ENCODE measurements around the gene PLCG2.

PLCG2 gene

DNA sequence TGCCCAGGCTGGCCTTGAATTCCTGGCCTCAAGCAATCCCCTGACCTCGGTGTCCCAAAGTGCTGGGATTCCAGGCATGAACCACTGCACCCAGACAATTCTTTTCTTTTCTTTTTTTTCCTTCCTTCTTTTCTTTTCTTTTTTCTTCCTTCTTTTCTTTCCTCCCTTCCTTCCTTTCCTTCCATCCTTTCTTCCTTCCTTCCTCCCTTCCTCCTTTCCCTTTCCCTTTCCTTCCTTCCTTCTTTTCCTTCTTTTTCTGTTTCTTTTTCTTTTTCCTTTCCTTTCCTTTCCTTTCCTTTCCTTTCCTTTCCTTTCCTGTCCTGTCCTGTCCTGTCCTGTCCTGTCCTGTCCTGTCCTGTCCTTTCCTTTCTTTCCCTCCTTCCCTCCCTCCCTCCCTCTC lies 44.6 kb downstream of the PLCG2 start:
- no peak for DNase-seq
- TF ChIP-seq POLR2A (IDR thresholded peaks at IDR 0.05; ENCODE audit: low read length) (no peak), GATA1 (IDR thresholded peaks at IDR 0.05; ENCODE audit: low read depth, low read length) (no peak)

DNA sequence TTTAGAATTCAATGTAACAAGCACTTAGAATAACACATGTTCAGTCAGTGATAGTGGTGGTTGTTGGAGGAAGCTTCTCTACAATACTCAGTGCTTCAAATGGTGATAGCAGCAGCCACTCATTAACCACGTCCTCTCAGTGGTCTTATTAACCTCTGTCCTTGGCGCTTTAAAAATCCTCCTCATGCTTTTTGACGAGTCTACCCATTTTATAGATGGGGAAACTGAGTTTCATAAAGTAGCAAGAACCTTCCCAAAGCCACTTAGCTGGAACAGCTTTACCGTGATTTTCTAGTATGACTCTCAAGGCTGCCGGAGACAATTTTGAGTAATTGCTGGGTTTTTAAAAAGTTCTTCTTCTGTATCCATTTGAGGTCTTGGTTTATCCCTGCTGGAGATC lies 47.4 kb downstream of the PLCG2 start:
- DNase-seq: no peak
- TF ChIP-seq GATA1 (IDR thresholded peaks at IDR 0.05; ENCODE audit: low read depth, low read length): no peak
- no peak for TF ChIP-seq POLR2A (IDR thresholded peaks at IDR 0.05; ENCODE audit: low read length)

DNA sequence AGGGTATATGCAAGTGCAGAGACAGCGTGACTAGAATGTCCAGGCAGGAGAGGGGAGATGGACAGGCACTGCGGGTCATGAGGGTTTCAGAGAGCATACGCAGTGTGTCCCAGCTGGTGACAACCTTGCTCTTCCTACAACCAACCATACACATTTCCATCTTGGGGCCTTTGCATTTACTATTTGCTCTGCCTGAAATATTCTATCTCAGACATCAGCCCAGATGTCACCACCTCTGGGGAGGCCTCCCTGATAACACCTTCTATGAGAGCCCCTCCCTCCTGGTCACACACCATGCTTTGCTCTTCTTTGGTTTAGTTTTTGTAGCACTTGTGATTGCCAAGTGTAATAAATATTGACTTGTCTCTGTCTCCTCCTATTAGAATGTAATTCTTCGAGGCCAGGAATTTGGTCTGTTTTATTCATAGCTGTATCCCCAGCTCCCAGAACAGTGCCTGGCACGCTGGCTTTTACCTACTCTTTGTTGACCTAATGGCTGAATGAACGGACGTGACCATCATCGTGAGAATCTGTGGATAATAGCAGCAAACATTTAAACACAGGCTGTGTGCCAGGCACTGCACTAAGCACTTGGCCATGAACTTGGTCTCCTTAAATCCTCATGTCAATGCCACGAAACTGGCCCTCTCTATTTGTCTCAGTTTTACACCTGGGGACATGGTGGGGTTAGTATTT lies 51.9 kb downstream of the PLCG2 start:
- DNase-seq: no peak
- no peak for TF ChIP-seq POLR2A (IDR thresholded peaks at IDR 0.05; ENCODE audit: low read length)
- no peak for TF ChIP-seq GATA1 (IDR thresholded peaks at IDR 0.05; ENCODE audit: low read depth, low read length)

DNA sequence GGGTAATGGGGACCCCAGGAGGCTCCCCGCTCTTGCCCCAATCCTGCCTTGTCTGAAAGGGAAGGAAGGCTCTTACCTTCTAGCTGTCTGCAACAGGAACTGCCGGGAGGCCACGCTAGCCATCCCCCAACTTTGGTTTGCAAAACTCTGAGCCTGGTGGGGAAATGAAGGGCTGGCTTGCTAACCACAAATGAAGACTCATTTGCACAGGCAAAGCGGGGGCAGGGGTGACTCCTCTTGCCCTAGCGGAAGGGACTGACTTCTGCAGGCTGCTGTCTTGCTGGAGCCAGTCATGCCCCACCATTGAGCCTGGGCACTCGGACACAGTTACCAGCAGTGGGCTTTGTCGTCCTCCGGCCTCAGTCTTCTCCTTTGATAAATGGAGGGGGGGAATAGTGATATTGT lies 52.6 kb downstream of the PLCG2 start:
- no peak for TF ChIP-seq GATA1 (IDR thresholded peaks at IDR 0.05; ENCODE audit: low read depth, low read length)
- TF ChIP-seq POLR2A (IDR thresholded peaks at IDR 0.05; ENCODE audit: low read length): no peak
- peak; percentile 12 to 15 for DNase-seq

DNA sequence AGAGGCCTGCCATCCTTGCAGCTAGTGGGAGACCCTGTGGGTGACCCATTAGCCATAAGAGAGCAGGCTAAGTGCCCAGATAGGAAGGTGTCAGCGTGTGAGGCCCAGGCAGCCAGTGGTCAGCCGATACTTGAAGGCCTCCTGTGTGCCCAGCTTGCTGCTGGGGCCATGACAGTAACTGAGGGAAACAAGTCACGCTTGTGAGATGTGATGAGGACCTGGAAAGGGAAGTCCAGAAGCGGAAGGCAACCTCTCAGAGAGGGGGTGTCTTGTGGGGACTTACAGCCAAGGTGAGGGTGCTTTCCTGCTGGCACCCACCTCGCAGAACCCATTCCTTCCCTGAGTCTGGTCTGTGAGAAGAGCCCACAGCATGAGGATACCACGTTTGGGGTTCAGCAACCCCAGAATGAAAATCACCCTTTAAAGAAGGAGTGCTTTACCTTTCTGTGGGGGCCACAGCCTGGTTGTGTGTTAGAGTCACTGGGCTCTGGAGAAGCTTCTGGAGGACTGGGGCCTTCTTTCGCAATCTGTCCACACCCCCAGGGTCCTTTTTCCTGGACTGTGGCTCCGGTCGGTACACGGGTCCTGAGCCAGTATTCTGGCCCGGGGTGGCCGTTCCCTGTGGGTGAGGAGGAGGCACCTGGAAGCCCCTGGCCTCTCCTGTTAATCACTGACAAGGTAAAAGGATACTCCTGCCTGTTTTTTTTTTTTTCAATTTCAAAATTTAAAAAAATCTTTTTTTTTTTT lies 53.9 kb downstream of the PLCG2 start:
- no peak for DNase-seq
- TF ChIP-seq GATA1 (IDR thresholded peaks at IDR 0.05; ENCODE audit: low read depth, low read length) (no peak), POLR2A (IDR thresholded peaks at IDR 0.05; ENCODE audit: low read length) (no peak)

DNA sequence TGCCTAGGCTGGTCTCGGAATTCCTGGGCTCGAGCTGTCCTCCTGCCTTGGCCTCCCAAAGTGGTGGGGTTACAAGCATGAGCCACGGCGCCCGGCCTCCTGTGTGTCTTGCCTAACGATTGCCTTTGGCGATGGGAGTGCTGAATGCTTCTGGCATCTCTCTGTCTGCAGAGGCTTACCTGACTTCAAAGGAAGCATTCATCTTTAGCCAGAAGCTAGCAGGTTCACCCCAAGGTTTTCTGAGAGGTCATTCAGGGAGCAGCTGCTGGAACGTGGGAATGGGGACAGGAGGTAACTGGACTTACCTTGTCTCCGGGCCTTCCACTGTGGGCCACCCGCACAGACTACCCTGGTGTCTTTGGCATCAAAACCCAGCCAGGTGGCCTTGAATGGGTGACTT lies 54.7 kb downstream of the PLCG2 start:
- no peak for DNase-seq
- no peak for TF ChIP-seq GATA1 (IDR thresholded peaks at IDR 0.05; ENCODE audit: low read depth, low read length)
- no peak for TF ChIP-seq POLR2A (IDR thresholded peaks at IDR 0.05; ENCODE audit: low read length)

DNA sequence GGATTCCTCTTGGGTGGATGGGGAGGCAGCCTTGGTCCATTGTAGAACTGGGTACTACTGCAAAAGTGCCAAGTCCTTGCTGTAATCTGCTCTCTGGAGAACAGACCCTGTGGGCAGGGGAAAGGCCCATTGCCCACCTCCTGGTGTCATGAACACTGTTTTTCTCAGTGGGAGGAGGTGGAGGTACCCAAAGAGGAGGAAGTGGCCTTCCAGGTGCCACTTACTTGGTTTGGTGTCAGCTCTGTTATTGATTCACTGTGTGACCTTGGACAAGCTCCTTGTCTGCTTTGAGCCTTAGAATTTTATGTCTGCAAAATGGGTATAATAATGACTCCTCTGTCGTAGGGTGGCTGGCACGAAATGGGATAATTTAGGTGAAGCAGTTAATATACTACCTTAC lies 55.8 kb downstream of the PLCG2 start:
- no peak for TF ChIP-seq GATA1 (IDR thresholded peaks at IDR 0.05; ENCODE audit: low read depth, low read length)
- TF ChIP-seq POLR2A (IDR thresholded peaks at IDR 0.05; ENCODE audit: low read length): no peak
- DNase-seq: no peak

DNA sequence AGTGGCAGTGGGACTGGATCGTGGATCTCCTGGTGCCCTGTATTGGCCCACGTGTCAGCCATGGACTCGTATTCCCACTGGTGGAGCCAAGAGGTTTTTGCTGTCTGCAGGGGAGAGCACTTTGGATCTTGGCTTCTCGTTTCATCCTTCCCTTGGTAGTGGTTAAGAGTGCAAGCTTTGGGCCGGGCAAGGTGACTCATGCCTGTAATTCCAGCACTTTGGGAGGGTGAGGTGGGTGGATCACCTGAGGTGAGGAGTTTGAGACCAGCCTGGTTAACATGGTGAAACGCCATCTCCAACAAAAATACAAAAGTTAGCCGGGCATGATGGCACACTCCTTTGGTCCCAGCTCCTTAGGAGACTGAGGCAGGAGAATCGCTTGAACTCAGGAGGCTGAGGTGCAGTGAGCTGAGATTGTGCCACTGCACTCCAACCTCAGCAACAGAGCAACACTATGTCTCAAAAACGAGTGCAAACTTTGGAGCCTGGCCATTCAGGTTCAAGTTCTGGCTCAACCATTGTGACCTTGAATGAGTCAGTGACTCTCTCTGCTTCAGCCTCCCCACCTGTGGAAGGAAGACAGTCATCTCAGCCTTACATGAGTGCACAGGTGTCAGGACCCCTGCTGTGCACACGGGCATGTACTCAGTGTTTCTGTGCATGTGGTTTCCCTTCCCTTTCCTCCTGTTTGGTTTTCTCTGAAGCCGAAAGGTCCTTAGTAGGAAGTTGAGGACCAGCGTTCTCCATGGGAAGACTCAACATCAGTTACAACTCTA lies 57.4 kb downstream of the PLCG2 start:
- no peak for DNase-seq
- TF ChIP-seq GATA1 (IDR thresholded peaks at IDR 0.05; ENCODE audit: low read depth, low read length) (no peak), POLR2A (IDR thresholded peaks at IDR 0.05; ENCODE audit: low read length) (no peak)

DNA sequence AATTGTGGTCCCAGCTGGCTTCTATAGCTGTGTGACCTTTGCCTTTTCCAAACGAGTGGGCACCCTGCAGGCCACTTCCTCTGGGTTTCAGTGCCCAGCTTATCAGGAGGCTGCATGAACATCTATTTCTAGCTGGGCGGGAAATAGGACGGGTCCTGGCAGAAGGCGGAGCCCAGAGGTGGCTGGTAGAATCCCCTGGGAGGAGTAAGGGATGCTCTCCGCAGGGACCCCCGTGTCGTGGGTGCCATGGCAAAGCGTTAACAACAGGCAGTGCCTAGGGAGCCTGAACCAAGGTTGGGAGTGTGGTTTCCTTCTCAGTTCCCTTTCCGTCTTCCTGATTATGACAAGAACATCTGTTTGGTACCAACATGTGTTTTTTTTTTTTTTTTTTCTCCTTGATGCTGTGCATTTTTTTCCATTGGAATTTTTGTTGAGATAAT lies 58.2 kb downstream of the PLCG2 start:
- DNase-seq: no peak
- TF ChIP-seq POLR2A (IDR thresholded peaks at IDR 0.05; ENCODE audit: low read length): no peak
- no peak for TF ChIP-seq GATA1 (IDR thresholded peaks at IDR 0.05; ENCODE audit: low read depth, low read length)

DNA sequence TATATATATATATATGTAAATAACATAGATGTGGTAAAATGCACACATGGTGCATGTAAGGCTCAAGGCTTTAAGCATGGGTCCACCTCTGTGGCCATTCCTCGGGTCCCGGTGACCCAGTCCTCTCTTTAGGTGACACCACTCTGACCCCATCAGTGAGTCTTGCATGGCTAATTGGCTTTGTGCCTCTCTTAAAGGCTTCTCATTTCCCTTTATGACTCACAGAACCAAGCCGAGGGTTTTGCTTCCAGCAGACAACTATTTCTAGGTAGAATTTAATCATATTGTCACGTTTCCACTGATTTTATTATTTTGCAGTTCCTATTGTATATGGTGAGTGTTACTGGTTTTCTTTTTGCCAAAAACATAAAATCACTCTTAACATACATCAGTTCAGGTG lies 59.7 kb downstream of the PLCG2 start:
- DNase-seq: no peak
- no peak for TF ChIP-seq POLR2A (IDR thresholded peaks at IDR 0.05; ENCODE audit: low read length)
- TF ChIP-seq GATA1 (IDR thresholded peaks at IDR 0.05; ENCODE audit: low read depth, low read length): no peak

DNA sequence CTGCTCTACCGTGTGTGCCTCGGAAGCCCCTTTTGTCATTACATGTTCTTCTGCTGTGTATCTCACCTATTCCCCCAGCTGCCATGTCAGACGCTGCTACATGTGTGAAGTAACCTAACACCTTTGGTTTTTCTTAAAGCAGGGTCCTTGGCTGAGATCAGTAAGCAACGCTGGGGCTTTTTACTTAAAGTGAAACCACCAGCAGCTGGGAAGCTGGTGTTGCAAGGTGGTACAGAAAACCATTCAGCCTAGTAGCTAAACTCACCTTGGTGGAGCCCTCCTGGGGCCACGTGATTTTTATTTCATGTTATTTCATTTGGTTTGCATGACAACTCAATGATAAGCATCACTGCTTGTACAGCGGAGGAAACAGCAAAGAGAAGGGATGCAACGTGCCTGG lies 62.6 kb downstream of the PLCG2 start:
- no peak for TF ChIP-seq GATA1 (IDR thresholded peaks at IDR 0.05; ENCODE audit: low read depth, low read length)
- no peak for TF ChIP-seq POLR2A (IDR thresholded peaks at IDR 0.05; ENCODE audit: low read length)
- DNase-seq: no peak

DNA sequence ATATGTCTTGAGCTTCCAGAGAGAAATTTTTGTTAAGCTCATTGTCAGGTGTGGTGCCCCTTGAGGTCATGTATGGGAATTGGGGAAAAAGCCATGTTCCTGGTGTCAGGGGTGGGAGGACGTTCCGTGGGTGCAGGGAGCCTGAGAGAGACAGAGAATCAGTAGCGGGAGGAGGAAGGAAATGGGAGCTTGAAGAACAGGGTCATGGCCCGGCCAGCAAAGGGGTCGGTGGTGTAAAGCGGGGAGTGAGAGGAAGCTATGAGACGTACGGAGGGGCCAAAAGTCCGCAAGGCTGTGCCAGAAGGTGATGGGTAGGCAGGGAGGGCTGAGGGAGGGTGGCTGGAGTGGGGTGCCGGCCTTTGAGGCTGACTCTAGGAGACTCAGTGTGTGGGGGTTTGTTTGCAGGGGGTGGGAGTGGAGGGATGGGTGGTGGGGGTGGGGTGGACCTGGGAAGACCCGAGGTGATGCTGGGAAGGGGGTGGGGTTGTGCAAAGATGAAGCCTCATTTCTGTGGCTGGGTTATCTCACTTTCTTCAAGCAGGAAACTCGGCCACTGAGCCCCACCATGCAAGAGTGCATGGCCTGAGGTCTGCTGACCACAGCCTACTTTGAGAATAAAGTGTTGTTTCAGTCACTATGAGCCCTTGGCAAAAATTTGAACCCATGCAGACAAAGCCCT lies 63.6 kb downstream of the PLCG2 start:
- no peak for TF ChIP-seq GATA1 (IDR thresholded peaks at IDR 0.05; ENCODE audit: low read depth, low read length)
- no peak for TF ChIP-seq POLR2A (IDR thresholded peaks at IDR 0.05; ENCODE audit: low read length)

DNA sequence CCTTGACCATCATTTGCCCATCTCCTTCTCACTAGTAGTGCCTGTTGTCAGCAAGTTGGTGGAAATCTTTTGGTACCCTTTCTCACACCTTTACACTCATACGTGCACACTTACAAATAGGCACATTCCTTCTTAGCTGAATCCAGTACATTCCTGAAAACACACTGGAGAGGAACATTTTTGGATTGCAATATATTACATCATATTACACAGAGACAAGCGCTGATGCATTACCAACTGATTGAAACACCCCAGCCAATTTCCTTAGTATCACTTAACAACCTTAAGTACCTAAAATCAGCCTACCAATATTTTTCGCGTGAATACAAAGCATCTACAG lies 64.1 kb downstream of the PLCG2 start:
- no peak for TF ChIP-seq POLR2A (IDR thresholded peaks at IDR 0.05; ENCODE audit: low read length)
- peak in 1 of 2 experiments; percentile 23 for DNase-seq

More for the DNA sequence above, 63.6 kb downstream of the PLCG2 start:
- DNase-seq: no peak

DNA sequence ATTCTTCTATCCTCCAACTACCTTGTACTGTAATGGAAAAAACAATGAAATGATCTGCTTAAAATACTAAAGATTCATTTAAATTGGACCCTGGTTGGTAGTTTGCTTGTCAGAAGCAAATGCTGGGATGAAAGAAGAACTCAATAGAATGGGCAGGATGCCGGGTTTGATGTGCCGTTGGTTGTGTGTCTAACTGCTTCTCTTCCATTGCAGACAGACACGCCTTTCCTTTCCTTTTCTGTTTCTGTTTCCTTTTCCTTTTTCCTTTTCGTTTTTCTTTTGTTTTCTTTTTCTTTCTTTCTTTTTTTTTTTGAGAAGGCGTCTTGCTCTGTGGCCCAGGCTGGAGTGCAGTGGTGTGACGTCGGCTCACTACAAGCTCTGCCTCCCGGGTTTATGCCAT lies 64.6 kb downstream of the PLCG2 start:
- TF ChIP-seq POLR2A (IDR thresholded peaks at IDR 0.05; ENCODE audit: low read length): no peak
- no peak for TF ChIP-seq GATA1 (IDR thresholded peaks at IDR 0.05; ENCODE audit: low read depth, low read length)
- no peak for DNase-seq
